ENCODE measurements around the gene MAGI2.

The MAGI2 gene

DNA sequence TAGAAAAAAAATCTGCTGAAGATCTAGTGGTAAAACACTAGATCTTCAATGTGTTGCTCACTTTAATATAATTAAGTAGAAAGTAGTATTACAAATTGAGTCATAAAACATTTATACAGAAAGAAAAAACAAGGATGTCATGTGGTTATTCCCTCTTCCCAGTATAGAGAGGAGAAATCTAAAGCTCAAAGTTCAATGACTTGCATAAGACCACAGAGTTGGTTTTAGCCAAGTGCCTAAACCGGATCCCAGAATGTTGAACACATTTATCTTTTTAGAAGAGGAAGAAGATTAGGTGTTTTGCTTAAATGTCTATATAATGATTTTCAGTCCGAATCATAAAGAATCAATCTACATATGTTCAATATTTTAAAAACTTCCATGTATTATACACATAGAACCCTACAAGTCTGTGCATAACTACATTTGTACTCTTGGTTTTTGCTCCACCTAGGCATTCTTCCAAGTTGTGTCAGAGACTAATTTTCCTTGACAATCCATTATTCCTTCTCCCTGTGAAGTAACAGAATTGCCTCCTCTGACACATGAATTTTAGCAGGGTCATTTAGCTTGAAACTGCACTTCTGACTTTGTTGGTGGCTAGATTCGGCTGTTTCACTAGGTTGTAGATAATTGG is 389.2 kb downstream of the MAGI2 start:
- Histone ChIP-seq H3K27ac (ENCODE audit: insufficient read depth, low read length, poor library complexity, severe bottlenecking) (no peak overlapping the region), H3K9me3 (ENCODE audit: control insufficient read depth, low read length) (no peaks in the 10 kb centered on the region), H3K27me3 (replicated peaks; ENCODE audit: control insufficient read depth, insufficient read depth, low read length, poor library complexity, severe bottlenecking) (no peaks in the 10 kb centered on the region), H3K4me3 (ENCODE audit: insufficient read depth, low read depth, low read length, poor library complexity, severe bottlenecking) (no peak overlapping the region), H3K4me1 (ENCODE audit: control insufficient read depth, insufficient read depth, low read length, poor library complexity, severe bottlenecking) (no peaks in the 10 kb centered on the region), H3K36me3 (ENCODE audit: control insufficient read depth, insufficient read depth, low read length) (no peaks in the 10 kb centered on the region)
- no peak for DNase-seq

DNA sequence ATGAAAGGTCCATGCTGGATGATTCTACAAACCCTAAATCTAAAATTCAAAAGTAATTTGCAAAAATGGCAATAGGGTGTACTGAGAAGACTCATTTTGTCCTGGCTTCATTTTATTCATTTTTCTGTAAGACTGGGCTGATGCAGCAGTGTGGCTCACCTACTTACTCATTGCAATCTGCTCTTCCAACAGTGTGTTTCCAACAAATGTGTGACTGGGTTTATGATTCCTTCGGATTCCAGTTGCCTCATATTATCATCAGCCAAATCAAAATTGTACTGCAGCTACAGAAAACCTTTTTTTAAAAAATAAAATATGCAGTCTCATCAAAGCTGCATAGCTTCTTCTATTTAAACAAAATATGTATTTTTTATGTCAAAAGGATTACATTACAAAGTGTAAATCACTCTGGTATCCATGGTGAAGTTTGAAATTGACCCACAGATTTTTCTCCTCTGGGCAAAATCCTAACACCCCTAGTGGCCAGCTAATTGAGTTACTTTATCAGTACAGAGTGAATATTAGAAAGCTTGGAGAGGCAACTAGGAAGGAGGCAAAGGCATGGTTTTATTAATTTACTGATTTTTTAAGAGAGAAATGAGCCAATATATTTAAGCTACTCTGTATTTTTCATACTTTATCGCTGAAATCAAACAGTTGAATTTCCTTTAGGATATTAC is 390.3 kb downstream of the MAGI2 start:
- no peak for DNase-seq
- H3K9me3 ChIP-seq (ENCODE audit: control insufficient read depth, low read length), result no peaks in the 10 kb centered on the region
- H3K27me3 ChIP-seq (replicated peaks; ENCODE audit: control insufficient read depth, insufficient read depth, low read length, poor library complexity, severe bottlenecking), result no peaks in the 10 kb centered on the region
- H3K27ac ChIP-seq (ENCODE audit: insufficient read depth, low read length, poor library complexity, severe bottlenecking), result no peak overlapping the region
- no peaks in the 10 kb centered on the region for H3K4me1 ChIP-seq (ENCODE audit: control insufficient read depth, insufficient read depth, low read length, poor library complexity, severe bottlenecking)
- no peak overlapping the region for H3K4me3 ChIP-seq (ENCODE audit: insufficient read depth, low read depth, low read length, poor library complexity, severe bottlenecking)
- H3K36me3 ChIP-seq (ENCODE audit: control insufficient read depth, insufficient read depth, low read length), result no peaks in the 10 kb centered on the region

DNA sequence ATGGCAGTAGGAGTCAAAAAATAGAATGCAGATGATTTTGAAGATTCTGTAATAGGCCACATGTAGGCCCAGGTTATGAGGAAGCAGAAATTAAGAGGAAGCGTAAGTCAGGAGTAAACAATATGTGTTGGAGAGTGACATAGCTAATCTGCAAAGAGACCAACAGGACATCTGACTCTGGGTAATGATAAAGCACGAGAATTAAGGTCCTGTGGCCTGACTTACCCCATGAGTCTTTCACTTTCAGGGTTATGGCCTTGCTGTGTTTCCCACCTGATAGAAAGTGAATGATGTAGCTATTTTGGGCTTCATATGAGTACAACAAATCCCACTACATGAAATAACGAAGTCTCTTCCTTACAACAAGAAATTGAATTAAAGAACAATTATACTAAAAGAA is 393.0 kb downstream of the MAGI2 start:
- no peak overlapping the region for H3K4me3 ChIP-seq (ENCODE audit: insufficient read depth, low read depth, low read length, poor library complexity, severe bottlenecking)
- H3K4me1 ChIP-seq (ENCODE audit: control insufficient read depth, insufficient read depth, low read length, poor library complexity, severe bottlenecking), result no peaks in the 10 kb centered on the region
- H3K27me3 ChIP-seq (replicated peaks; ENCODE audit: control insufficient read depth, insufficient read depth, low read length, poor library complexity, severe bottlenecking), result no peaks in the 10 kb centered on the region
- H3K9me3 ChIP-seq (ENCODE audit: control insufficient read depth, low read length), result no peaks in the 10 kb centered on the region
- DNase-seq, result no peak
- no peaks in the 10 kb centered on the region for H3K36me3 ChIP-seq (ENCODE audit: control insufficient read depth, insufficient read depth, low read length)
- H3K27ac ChIP-seq (ENCODE audit: insufficient read depth, low read length, poor library complexity, severe bottlenecking), result no peak overlapping the region

DNA sequence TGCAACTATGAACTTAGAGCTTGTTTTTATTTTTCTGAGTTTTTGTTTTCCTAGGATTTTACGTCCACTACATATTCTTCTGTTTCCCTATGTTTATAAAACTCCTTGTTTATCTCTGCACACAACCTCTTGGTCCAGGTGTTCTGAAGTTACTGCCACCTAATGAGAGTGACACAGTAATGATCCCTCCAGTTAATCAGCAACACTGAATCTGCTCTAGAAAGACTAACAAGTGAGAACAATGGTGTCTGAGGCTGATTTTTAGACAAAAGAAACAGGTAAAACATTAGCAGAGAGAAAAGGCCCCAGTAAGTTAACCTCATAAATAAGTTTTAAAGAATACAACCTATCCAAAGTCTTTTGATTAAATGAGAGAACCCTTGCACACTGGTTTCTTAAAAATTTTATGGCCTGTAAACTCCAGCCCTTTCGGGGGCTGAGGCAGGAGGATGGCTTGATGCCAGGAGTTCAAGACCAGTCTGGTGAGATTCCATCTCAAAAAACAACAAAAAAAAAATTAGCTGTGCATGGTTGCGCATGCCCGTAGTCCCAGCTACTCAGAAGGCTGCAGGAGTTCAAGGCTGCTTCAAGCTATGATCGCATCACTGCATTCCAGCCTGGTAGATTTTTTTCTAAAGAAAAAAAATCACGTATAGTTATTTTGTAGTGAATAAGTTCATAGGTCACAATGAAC is 397.6 kb downstream of the MAGI2 start:
- Histone ChIP-seq H3K27me3 (replicated peaks; ENCODE audit: control insufficient read depth, insufficient read depth, low read length, poor library complexity, severe bottlenecking) (no peaks in the 10 kb centered on the region), H3K9me3 (ENCODE audit: control insufficient read depth, low read length) (no peaks in the 10 kb centered on the region), H3K4me1 (ENCODE audit: control insufficient read depth, insufficient read depth, low read length, poor library complexity, severe bottlenecking) (no peaks in the 10 kb centered on the region), H3K27ac (ENCODE audit: insufficient read depth, low read length, poor library complexity, severe bottlenecking) (no peak overlapping the region), H3K4me3 (ENCODE audit: insufficient read depth, low read depth, low read length, poor library complexity, severe bottlenecking) (no peak overlapping the region), H3K36me3 (ENCODE audit: control insufficient read depth, insufficient read depth, low read length) (no peaks in the 10 kb centered on the region)
- no peak for DNase-seq

DNA sequence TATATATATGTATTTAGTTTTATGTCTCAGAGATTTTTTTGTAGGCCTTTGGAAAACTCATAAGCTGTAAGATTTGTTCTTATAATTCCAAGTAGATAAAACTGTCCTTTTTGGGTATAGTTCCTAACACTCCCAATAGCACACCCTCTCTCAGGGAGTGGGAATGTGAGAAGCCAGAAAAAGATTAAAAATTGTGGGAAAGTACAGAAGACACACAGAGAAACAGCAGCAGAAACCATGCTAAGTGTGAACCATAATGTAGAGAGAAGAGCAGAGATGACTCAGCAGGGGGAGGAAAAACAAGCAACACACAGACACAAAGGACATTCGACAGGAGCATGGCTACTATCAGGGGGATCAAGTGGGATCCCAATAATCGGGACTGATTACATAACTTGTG is 401.6 kb downstream of the MAGI2 start:
- no peak overlapping the region for H3K27ac ChIP-seq (ENCODE audit: insufficient read depth, low read length, poor library complexity, severe bottlenecking)
- no peak overlapping the region for H3K4me3 ChIP-seq (ENCODE audit: insufficient read depth, low read depth, low read length, poor library complexity, severe bottlenecking)
- H3K9me3 ChIP-seq (ENCODE audit: control insufficient read depth, low read length), result no peaks in the 10 kb centered on the region
- no peak for DNase-seq
- no peaks in the 10 kb centered on the region for H3K27me3 ChIP-seq (replicated peaks; ENCODE audit: control insufficient read depth, insufficient read depth, low read length, poor library complexity, severe bottlenecking)
- H3K36me3 ChIP-seq (ENCODE audit: control insufficient read depth, insufficient read depth, low read length), result no peaks in the 10 kb centered on the region
- H3K4me1 ChIP-seq (ENCODE audit: control insufficient read depth, insufficient read depth, low read length, poor library complexity, severe bottlenecking), result no peaks in the 10 kb centered on the region

DNA sequence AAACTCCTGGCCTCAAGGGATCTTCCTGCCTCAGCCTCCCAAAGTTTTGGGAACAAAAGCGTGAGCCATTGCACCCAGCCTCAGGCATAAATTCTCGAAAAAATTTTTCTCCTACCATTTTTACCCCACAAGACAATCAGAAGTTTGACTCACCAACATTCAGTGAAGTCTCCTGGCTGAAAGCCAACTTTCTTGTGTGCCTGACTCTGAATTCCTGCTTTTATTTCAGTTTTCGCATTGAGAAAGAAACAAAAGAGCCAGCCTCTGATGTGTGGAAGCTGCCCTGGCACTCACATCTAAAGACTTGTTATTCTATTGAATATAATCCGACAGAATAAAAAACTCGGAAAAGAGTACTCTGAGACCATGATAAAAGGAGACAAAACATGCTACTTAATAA is 402.9 kb downstream of the MAGI2 start:
- DNase-seq, result no peak
- Histone ChIP-seq H3K27me3 (replicated peaks; ENCODE audit: control insufficient read depth, insufficient read depth, low read length, poor library complexity, severe bottlenecking) (no peaks in the 10 kb centered on the region), H3K4me3 (ENCODE audit: insufficient read depth, low read depth, low read length, poor library complexity, severe bottlenecking) (no peak overlapping the region), H3K27ac (ENCODE audit: insufficient read depth, low read length, poor library complexity, severe bottlenecking) (no peak overlapping the region), H3K36me3 (ENCODE audit: control insufficient read depth, insufficient read depth, low read length) (no peaks in the 10 kb centered on the region), H3K4me1 (ENCODE audit: control insufficient read depth, insufficient read depth, low read length, poor library complexity, severe bottlenecking) (no peaks in the 10 kb centered on the region), H3K9me3 (ENCODE audit: control insufficient read depth, low read length) (no peaks in the 10 kb centered on the region)

DNA sequence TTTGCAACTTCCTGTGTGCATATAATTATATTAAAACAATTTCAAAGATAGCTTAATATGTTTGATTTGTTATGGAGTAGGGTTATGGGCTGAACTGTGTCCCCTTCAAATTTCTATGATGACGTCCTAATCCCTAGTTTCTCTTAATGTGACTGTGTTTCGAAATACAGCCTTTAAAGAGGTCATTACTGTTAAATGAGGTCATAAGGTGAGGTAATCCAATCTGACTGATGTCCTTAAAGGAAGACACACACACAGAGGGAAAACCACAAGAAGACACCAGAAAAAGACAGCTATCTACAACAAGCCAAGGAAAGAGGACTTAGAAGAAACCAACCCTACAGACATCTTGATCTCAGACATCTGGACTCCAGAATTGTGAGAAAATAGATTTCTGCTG is 407.4 kb downstream of the MAGI2 start:
- Histone ChIP-seq H3K4me3 (ENCODE audit: insufficient read depth, low read depth, low read length, poor library complexity, severe bottlenecking) (no peak overlapping the region), H3K4me1 (ENCODE audit: control insufficient read depth, insufficient read depth, low read length, poor library complexity, severe bottlenecking) (no peaks in the 10 kb centered on the region), H3K36me3 (ENCODE audit: control insufficient read depth, insufficient read depth, low read length) (no peaks in the 10 kb centered on the region), H3K27me3 (replicated peaks; ENCODE audit: control insufficient read depth, insufficient read depth, low read length, poor library complexity, severe bottlenecking) (no peaks in the 10 kb centered on the region), H3K27ac (ENCODE audit: insufficient read depth, low read length, poor library complexity, severe bottlenecking) (no peak overlapping the region), H3K9me3 (ENCODE audit: control insufficient read depth, low read length) (no peaks in the 10 kb centered on the region)
- DNase-seq, result no peak

DNA sequence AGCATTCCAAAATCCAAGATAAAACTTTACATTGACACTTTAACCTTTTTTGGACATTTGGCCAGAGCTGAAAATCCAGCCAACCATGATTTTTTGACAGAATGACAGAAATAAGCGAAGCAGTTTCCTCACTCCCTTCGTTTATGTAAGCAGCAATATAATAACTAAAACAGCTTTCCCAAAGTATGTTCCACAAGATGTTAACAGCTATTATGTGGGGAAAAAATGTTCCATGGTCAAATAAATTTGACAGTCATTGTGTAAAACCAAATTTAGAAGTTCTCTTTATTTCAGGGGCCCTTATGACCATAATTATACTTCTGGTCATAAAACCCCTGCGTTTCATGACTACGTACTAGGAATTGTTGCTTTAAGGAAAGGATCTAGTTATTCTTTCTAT is 416.5 kb downstream of the MAGI2 start:
- DNase-seq, result no peak
- no peaks in the 10 kb centered on the region for H3K27me3 ChIP-seq (replicated peaks; ENCODE audit: control insufficient read depth, insufficient read depth, low read length, poor library complexity, severe bottlenecking)
- no peak overlapping the region for H3K27ac ChIP-seq (ENCODE audit: insufficient read depth, low read length, poor library complexity, severe bottlenecking)
- H3K4me1 ChIP-seq (ENCODE audit: control insufficient read depth, insufficient read depth, low read length, poor library complexity, severe bottlenecking), result no peaks in the 10 kb centered on the region
- H3K36me3 ChIP-seq (ENCODE audit: control insufficient read depth, insufficient read depth, low read length), result no peaks in the 10 kb centered on the region
- no peak overlapping the region for H3K4me3 ChIP-seq (ENCODE audit: insufficient read depth, low read depth, low read length, poor library complexity, severe bottlenecking)
- no peaks in the 10 kb centered on the region for H3K9me3 ChIP-seq (ENCODE audit: control insufficient read depth, low read length)

DNA sequence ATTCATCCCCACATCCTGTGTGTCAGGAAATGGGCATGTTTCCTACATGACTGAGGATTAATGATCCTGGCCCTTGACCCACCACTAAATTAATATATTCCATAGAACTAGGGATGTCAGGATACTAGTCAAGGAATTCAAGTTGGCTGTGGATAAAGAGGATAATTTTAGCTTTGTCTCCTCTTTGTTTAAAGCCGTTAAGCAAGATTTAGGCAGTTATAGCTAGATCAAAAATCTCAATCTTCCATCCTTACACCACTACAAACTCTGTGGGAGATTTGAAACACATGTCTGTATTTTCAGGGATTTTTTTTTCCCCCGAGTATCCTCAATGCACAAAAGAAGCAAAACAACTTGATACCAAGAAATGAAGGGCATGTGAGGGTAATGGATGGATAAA is 417.1 kb downstream of the MAGI2 start:
- no peaks in the 10 kb centered on the region for H3K4me1 ChIP-seq (ENCODE audit: control insufficient read depth, insufficient read depth, low read length, poor library complexity, severe bottlenecking)

DNA sequence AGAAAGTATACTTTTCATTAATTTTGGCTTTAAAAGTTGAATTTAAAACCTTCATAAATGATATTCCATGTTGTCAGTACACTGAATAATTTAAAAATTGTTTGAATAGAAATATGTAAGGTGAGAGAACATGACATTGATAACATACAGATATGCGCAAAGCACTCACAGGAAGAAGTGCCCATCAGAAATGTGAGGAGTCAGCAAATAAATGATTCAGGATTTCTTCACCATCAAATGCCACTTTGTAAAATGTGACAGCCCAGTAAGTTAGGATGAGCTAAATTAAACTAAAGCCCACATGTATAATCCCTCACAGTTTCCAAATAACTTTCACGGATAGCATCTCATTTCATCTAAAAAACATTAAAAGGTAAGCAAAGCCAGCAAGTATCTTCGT is 417.6 kb downstream of the MAGI2 start:
- Histone ChIP-seq H3K36me3 (ENCODE audit: control insufficient read depth, insufficient read depth, low read length) (no peaks in the 10 kb centered on the region), H3K27me3 (replicated peaks; ENCODE audit: control insufficient read depth, insufficient read depth, low read length, poor library complexity, severe bottlenecking) (no peaks in the 10 kb centered on the region), H3K9me3 (ENCODE audit: control insufficient read depth, low read length) (no peaks in the 10 kb centered on the region), H3K4me1 (ENCODE audit: control insufficient read depth, insufficient read depth, low read length, poor library complexity, severe bottlenecking) (no peaks in the 10 kb centered on the region), H3K4me3 (ENCODE audit: insufficient read depth, low read depth, low read length, poor library complexity, severe bottlenecking) (no peak overlapping the region), H3K27ac (ENCODE audit: insufficient read depth, low read length, poor library complexity, severe bottlenecking) (no peak overlapping the region)
- DNase-seq, result no peak

More for the DNA sequence above, 417.1 kb downstream of the MAGI2 start:
- no peaks in the 10 kb centered on the region for H3K36me3 ChIP-seq (ENCODE audit: control insufficient read depth, insufficient read depth, low read length)
- H3K9me3 ChIP-seq (ENCODE audit: control insufficient read depth, low read length), result no peaks in the 10 kb centered on the region
- H3K27me3 ChIP-seq (replicated peaks; ENCODE audit: control insufficient read depth, insufficient read depth, low read length, poor library complexity, severe bottlenecking), result no peaks in the 10 kb centered on the region
- DNase-seq, result no peak
- no peak overlapping the region for H3K27ac ChIP-seq (ENCODE audit: insufficient read depth, low read length, poor library complexity, severe bottlenecking)
- no peak overlapping the region for H3K4me3 ChIP-seq (ENCODE audit: insufficient read depth, low read depth, low read length, poor library complexity, severe bottlenecking)
